WTC11 (cell line): ENCODE data around the gene SYCE1L.

Experiments
- NFYB ChIP-seq: sonication (generic); formaldehyde crosslinking; conservative IDR thresholded peaks from 2 replicates; pipeline ENCODE4 v1.8.0; 2022; ENCODE audit warnings: low read depth, missing genetic modification reagents
- TF ChIP-seq, protein P1 (sequence below): sonication (generic); formaldehyde crosslinking; IDR thresholded peaks from 2 replicates; pipeline ENCODE4 v1.8.0; 2022; ENCODE audit warnings: mild to moderate bottlenecking, missing genetic modification reagents
- TF ChIP-seq, protein P2 (sequence below): fragments of 200-600 bp; IDR thresholded peaks from 2 replicates; pipeline ENCODE4 v1.8.0; 2022; ENCODE audit warnings: antibody characterized with exemption

DNA sequence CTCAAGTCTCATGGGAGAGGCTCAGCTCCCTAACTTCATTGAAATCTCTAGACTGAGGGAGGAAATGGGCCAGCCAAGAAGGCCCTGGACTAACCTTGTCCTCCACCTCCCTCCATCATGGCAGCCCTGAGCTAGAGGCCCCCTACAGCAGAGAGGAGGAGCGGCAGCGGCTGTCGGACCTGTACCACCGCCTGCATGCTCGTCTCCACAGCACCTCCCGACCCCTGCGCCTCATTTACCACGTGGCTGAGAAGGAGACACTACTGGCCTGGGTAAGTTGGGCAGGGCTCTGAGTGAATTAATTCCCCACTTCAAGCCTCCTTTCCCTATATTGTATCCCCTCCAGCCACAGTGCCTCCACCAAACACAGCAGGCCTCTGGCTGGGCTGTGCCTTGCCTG is 3.8 kb upstream of the SYCE1L start:
- TF ChIP-seq NFYB, result no peak
- TF ChIP-seq, protein P1, sequence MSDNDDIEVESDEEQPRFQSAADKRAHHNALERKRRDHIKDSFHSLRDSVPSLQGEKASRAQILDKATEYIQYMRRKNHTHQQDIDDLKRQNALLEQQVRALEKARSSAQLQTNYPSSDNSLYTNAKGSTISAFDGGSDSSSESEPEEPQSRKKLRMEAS (CRISPR knock-in tag), result no peak
- TF ChIP-seq, protein P2, sequence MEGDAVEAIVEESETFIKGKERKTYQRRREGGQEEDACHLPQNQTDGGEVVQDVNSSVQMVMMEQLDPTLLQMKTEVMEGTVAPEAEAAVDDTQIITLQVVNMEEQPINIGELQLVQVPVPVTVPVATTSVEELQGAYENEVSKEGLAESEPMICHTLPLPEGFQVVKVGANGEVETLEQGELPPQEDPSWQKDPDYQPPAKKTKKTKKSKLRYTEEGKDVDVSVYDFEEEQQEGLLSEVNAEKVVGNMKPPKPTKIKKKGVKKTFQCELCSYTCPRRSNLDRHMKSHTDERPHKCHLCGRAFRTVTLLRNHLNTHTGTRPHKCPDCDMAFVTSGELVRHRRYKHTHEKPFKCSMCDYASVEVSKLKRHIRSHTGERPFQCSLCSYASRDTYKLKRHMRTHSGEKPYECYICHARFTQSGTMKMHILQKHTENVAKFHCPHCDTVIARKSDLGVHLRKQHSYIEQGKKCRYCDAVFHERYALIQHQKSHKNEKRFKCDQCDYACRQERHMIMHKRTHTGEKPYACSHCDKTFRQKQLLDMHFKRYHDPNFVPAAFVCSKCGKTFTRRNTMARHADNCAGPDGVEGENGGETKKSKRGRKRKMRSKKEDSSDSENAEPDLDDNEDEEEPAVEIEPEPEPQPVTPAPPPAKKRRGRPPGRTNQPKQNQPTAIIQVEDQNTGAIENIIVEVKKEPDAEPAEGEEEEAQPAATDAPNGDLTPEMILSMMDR, result no peak
